Spleen (tissue), 11 donors: ENCODE measurements around the gene LMO3. TPM values are rescaled to one million over a fixed set of nuclear protein-coding genes. Genes with fewer than 3 reads are reported as not detected.

Experiments
- DNase-seq: peaks from one replicate; pipeline ENCODE4 v3.0.0-alpha.2; 2020
- H3K27ac ChIP-seq, 8 donors: fragments of 200-600 bp; sonication (generic) in 7 of 8; 1 replicate in 4 of 8; 2 replicates in 4 of 8; pipeline versions ENCODE4 v1.5.0 to v1.8.0; 2016 to 2021; ENCODE audit warnings: inconsistent platforms in 4 of 8, mild to moderate bottlenecking in 4 of 8, moderate library complexity in 1 of 8
- H3K27me3 ChIP-seq, 7 donors: fragments of 200-600 bp; sonication (generic) in 6 of 7; replicated peaks in 1 of 7; 1 replicate in 4 of 7; 2 replicates in 3 of 7; pipeline versions ENCODE4 v1.5.0 to v1.8.0; 2016 to 2021; ENCODE audit warnings: inconsistent platforms in 3 of 7, mild to moderate bottlenecking in 1 of 7
- H3K36me3 ChIP-seq, 6 donors: fragments of 200-600 bp; sonication (generic) in 5 of 6; 1 replicate in 4 of 6; 2 replicates in 2 of 6; pipeline versions ENCODE4 v1.5.0 to v1.8.0; 2016 to 2021; ENCODE audit warnings: inconsistent platforms in 2 of 6
- H3K4me1 ChIP-seq, 6 donors: fragments of 200-600 bp; sonication (generic) in 5 of 6; 1 replicate in 3 of 6; 2 replicates in 3 of 6; pipeline versions ENCODE4 v1.5.0 to v1.8.0; 2016 to 2021; ENCODE audit warnings: inconsistent platforms in 3 of 6
- H3K4me3 ChIP-seq, 8 donors: fragments of 200-600 bp; sonication (generic) in 7 of 8; 1 replicate in 4 of 8; 2 replicates in 4 of 8; pipeline versions ENCODE4 v1.5.0 to v1.8.0; 2016 to 2021; ENCODE audit warnings: inconsistent platforms in 4 of 8, mild to moderate bottlenecking in 4 of 8, moderate library complexity in 2 of 8
- H3K9me3 ChIP-seq, 8 donors: fragments of 200-600 bp; sonication (generic) in 7 of 8; 1 replicate in 4 of 8; 2 replicates in 4 of 8; pipeline versions ENCODE4 v1.5.0 to v1.8.0; 2016 to 2021; ENCODE audit warnings: inconsistent platforms in 4 of 8
- CTCF ChIP-seq, 11 experiments: fragments of 200-600 bp in 7 of 11; fragments of 450-650 bp in 4 of 11; sonication (generic) in 4 of 11; IDR thresholded peaks in 8 of 11; conservative IDR thresholded peaks in 3 of 11; 1 replicate in 7 of 11; 2 replicates in 4 of 11; pipeline versions ENCODE4 v1.4.0 to v1.8.0; 2016 to 2021; ENCODE audit warnings: antibody characterized with exemption in 11 of 11, inconsistent platforms in 4 of 11, mild to moderate bottlenecking in 1 of 11
- POLR2A ChIP-seq, 3 donors: fragments of 450-650 bp; IDR thresholded peaks; one replicate each; pipeline ENCODE4 v1.5.1; 2017; ENCODE audit warnings: antibody characterized with exemption in 3 of 3, mild to moderate bottlenecking in 1 of 3
- POLR2AphosphoS5 ChIP-seq, 3 donors: sonication (generic); formaldehyde crosslinking; IDR thresholded peaks; one replicate each; pipeline ENCODE4 v1.5.1; 2017; ENCODE audit warnings: antibody characterized with exemption in 3 of 3
- WGBS, 5 donors: extraction: QIAGEN DNeasy Blood & Tissue Kit in 3 of 5; methylation state at CpG; one replicate each; pipeline versions ENCODE4 v1.1.5 to v1.1.7; 2013 to 2018; 5-methylcytosine and 5-hydroxymethylcytosine counted together
- intact Hi-C: fragments of 100-400 bp; cut with DNase I; formaldehyde crosslinking; loops from one replicate; pipeline ENCODE4 v1.15.0; 2023; ENCODE audit warnings: low total_unique reads
- polyA plus RNA-seq, 3 donors: library from polyadenylated mRNA; stranded (reverse); fragments of 200-250 nt; gene quantifications; one replicate each; pipeline ENCODE4 v1.2.1, GENCODE V29; 2013
- total RNA-seq, 7 donors: library from RNA; depleted of rRNA in 3 of 7; stranded (reverse); fragments of >200 nt in 3 of 7; fragmentation: NEBNext Ultra II Directional in 4 of 7; extraction: Animal tissue kit (Norgen Biotek cat#: 25700) in 4 of 7; gene quantifications; one replicate each; pipeline versions ENCODE4 v1.1.0 to v1.2.1, GENCODE V29; 2016 to 2021
- donor health status: healthy with polysubstance abuse.
- donor health status: DM: no; HTN: no; CAD: no; lungs with moderate emphysema.
- donor health status: DM: no; HTN: no; CAD: no.
- donor health status: Bipolar disorder and iron deficiency.
- donor health status: healthy.
- donor health status: DM: no; HTN: no; CAD: no.
- donor health status: DM: yes; HTN: yes; CAD: no.

Gene LMO3
- total and polyA plus RNA-seq, 10 donors, result 0.07 to 2.5 (median 0.48) TPM; not detected in 1

GRCh38 chr12:16608946-16609539 is 3.1 kb upstream of the LMO3 start:
- intact Hi-C loops, result no loop called here
- Histone ChIP-seq H3K4me3 (no peak overlapping the region), H3K27me3 (peaks cover 0 to 74% (median 30%) of the 10 kb centered on the region in 7 donors)

GRCh38 chr12:16607906-16608775 is 2.2 kb upstream of the LMO3 start:
- 42 to 56% (median 46%) methylated on average over 11 of the region's 11 CpGs for WGBS, 5 donors
- H3K4me1 ChIP-seq, result peaks cover 0 to 16% (median 9%) of the 10 kb centered on the region in 6 donors
- no peak overlapping the region for H3K4me3 ChIP-seq
- no peaks in the 10 kb centered on the region for H3K9me3 ChIP-seq
- peaks cover 0 to 79% (median 30%) of the 10 kb centered on the region in 7 donors for H3K27me3 ChIP-seq
- H3K36me3 ChIP-seq, result no peaks in the 10 kb centered on the region
- intact Hi-C loops, result no loop called here
- DNase-seq, result no peak
- no peak overlapping the region for H3K27ac ChIP-seq
- TF ChIP-seq POLR2A (IDR thresholded peaks at IDR 0.05) (no peak), CTCF (IDR thresholded peaks at IDR 0.05 in 8 of 11, conservative IDR thresholded peaks at IDR 0.05 in 3 of 11) (no peak), POLR2AphosphoS5 (IDR thresholded peaks at IDR 0.05) (no peak)

More at GRCh38 chr12:16608946-16609539, 3.1 kb upstream of the LMO3 start:
- DNase-seq, result no peak
- H3K36me3 ChIP-seq, result no peaks in the 10 kb centered on the region
- no peak for TF ChIP-seq POLR2A (IDR thresholded peaks at IDR 0.05)
- TF ChIP-seq CTCF (IDR thresholded peaks at IDR 0.05 in 8 of 11, conservative IDR thresholded peaks at IDR 0.05 in 3 of 11), result no peak
- TF ChIP-seq POLR2AphosphoS5 (IDR thresholded peaks at IDR 0.05), result no peak
- H3K4me1 ChIP-seq, result peaks cover 0 to 16% (median 9%) of the 10 kb centered on the region in 6 donors
- 16 to 30% (median 17%) methylated on average over 9 of the region's 9 CpGs for WGBS, 5 donors
- no peak overlapping the region for H3K27ac ChIP-seq
- H3K9me3 ChIP-seq, result no peaks in the 10 kb centered on the region

GRCh38 chr12:16606991-16607390 is 1.0 kb upstream of the LMO3 start:
- intact Hi-C loops, result no loop called here
- H3K27me3 ChIP-seq, result peaks cover 0 to 79% (median 30%) of the 10 kb centered on the region in 7 donors

More at GRCh38 chr12:16606991-16607390, 1.0 kb upstream of the LMO3 start:
- Histone ChIP-seq H3K4me3 (no peak overlapping the region), H3K36me3 (no peaks in the 10 kb centered on the region), H3K27ac (no peak overlapping the region), H3K9me3 (no peaks in the 10 kb centered on the region), H3K4me1 (peaks cover 0 to 16% (median 9%) of the 10 kb centered on the region in 6 donors)
- no peak for DNase-seq
- 25 to 33% (median 27%) methylated on average over 6 of the region's 6 CpGs for WGBS, 5 donors
- TF ChIP-seq POLR2AphosphoS5 (IDR thresholded peaks at IDR 0.05), result no peak
- TF ChIP-seq POLR2A (IDR thresholded peaks at IDR 0.05), result no peak
- no peak for TF ChIP-seq CTCF (IDR thresholded peaks at IDR 0.05 in 8 of 11, conservative IDR thresholded peaks at IDR 0.05 in 3 of 11)
